ENCODE results near the gene CPB2. TPM values are rescaled to one million over a fixed set of nuclear protein-coding genes. Genes with fewer than 3 reads are reported as not detected.

Gene CPB2
- total and polyA plus RNA-seq, 5 donors from 2014 or later = 0.17 TPM; not detected in 4

GRCh38 chr13:46126056-46126455, 21.2 kb upstream of the CPB2 start:
- peaks cover 32% of the 10 kb centered on the region for H3K36me3 Mint-ChIP-seq
- H3K4me1 Mint-ChIP-seq = peaks cover 21 to 44% (median 37%) of the 10 kb centered on the region in 4 donors
- peaks cover 21% of the 10 kb centered on the region for H3K4me1 ChIP-seq (ENCODE audit: control insufficient read depth, insufficient read depth, low read length, poor library complexity, severe bottlenecking)
- no peaks in the 10 kb centered on the region for H3K27me3 ChIP-seq (ENCODE audit: control insufficient read depth, insufficient read depth, low read length)
- peak overlapping the region; percentile 68 for H3K27ac ChIP-seq (ENCODE audit: insufficient read depth, low read length, poor library complexity, severe bottlenecking)
- peak overlapping the region; percentile 68 to 98 (median 85) for H3K27ac Mint-ChIP-seq
- peaks cover 52% of the 10 kb centered on the region for H3K36me3 ChIP-seq (ENCODE audit: control insufficient read depth, insufficient read depth, low read length)
- no peak for ATAC-seq (ENCODE audit: low read depth in 2 of 2)
- H3K9me3 Mint-ChIP-seq = no peaks in the 10 kb centered on the region
- DNase-seq = no peak
- H3K9me3 ChIP-seq (ENCODE audit: control insufficient read depth in 2 of 2, low read length in 2 of 2) = no peaks in the 10 kb centered on the region
- no peaks in the 10 kb centered on the region for H3K27me3 Mint-ChIP-seq
- H3K4me3 ChIP-seq (ENCODE audit: low read depth, low read length) = no peak overlapping the region
- H3K4me3 Mint-ChIP-seq = peak overlapping the region in 1 of 4 donors; percentile 26

DNA sequence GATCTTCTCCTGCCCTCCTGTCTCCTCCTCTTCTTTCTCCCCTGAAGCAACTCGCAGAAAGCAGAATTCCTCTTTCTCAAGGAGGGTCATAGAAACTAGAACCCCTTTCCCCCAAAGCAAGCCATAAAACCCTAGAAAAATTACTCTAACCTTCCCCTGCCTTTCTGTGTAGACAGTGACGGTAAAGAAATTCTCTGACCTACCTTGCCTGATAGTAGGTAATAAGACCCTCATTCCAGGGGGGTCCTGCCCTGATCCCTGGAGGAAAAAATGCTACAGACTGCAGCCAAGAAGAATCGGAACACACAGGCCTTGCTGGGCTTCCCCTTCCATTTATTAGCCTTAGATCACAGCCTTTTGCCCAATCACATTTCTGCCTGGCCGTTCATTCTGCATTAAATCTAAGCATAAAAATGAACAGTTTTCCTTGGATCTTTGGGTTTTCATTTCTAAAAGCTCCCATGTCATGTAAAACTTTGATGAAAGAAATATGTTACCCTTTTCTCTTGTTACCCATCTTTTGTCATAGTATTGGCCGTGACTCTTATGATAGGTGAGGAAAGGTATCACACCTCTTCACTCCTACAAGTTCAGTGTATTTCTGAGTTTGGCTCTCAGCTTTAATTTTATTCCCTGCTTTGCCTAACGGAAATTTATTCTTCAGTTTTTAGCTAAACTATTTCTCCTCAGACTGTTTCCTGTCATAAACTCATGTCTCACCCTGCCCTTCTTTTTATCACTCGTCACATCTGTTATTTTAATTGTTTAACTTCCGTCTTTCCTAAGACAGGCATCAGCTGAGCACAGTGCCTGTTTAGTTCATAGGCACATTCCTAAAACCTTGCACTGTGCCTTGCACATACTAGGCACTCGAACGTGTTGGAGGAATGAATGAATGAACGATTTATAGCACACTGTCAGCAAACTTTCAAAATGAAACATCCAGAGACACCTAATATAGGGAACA, 20.4 kb upstream of the CPB2 start:
- Mint-ChIP-seq H3K27me3 (no peaks in the 10 kb centered on the region), H3K9me3 (no peaks in the 10 kb centered on the region), H3K27ac (peak overlapping the region; percentile 23 to 98 (median 85)), H3K4me1 (peaks cover 21 to 44% (median 34%) of the 10 kb centered on the region in 4 donors), H3K36me3 (peaks cover 24% of the 10 kb centered on the region), H3K4me3 (peak overlapping the region in 2 of 4 donors; percentile 3 to 57)
- Histone ChIP-seq H3K9me3 (ENCODE audit: control insufficient read depth in 2 of 2, low read length in 2 of 2) (no peaks in the 10 kb centered on the region), H3K4me1 (ENCODE audit: control insufficient read depth, insufficient read depth, low read length, poor library complexity, severe bottlenecking) (peaks cover 21% of the 10 kb centered on the region), H3K27ac (ENCODE audit: insufficient read depth, low read length, poor library complexity, severe bottlenecking) (peak overlapping the region; percentile 68), H3K27me3 (ENCODE audit: control insufficient read depth, insufficient read depth, low read length) (no peaks in the 10 kb centered on the region), H3K36me3 (ENCODE audit: control insufficient read depth, insufficient read depth, low read length) (peaks cover 44% of the 10 kb centered on the region), H3K4me3 (ENCODE audit: low read depth, low read length) (no peak overlapping the region)
- DNase-seq (peak in 1 of 3 donors; percentile 26), ATAC-seq (ENCODE audit: low read depth in 2 of 2) (no peak)

DNA sequence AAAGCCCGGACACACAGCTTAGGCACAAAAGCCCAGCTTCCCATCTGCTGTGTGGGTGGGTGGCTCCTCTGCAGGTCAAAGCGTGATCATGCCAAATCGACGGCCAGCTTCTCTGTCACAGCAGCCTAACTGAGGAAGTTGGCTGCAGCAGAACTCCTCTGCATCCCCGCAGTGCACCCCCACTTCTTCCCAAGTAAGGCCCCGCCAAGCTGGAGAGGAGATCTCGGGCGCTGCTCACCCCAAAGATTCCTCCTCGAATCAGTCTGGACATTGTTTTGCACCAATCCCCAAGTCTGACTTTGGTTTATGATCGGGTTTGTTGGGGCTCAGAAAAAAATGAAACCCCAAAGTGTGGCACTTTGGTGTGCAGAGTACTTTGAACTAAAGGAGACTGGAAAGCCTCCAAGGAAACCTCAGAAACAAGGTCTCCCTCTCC, 19.7 kb upstream of the CPB2 start:
- Histone ChIP-seq H3K36me3 (ENCODE audit: control insufficient read depth, insufficient read depth, low read length) (peaks cover 37% of the 10 kb centered on the region), H3K4me1 (ENCODE audit: control insufficient read depth, insufficient read depth, low read length, poor library complexity, severe bottlenecking) (peaks cover 21% of the 10 kb centered on the region), H3K4me3 (ENCODE audit: low read depth, low read length) (no peak overlapping the region), H3K9me3 (ENCODE audit: control insufficient read depth in 2 of 2, low read length in 2 of 2) (no peaks in the 10 kb centered on the region), H3K27ac (ENCODE audit: insufficient read depth, low read length, poor library complexity, severe bottlenecking) (peak overlapping the region; percentile 68), H3K27me3 (ENCODE audit: control insufficient read depth, insufficient read depth, low read length) (no peaks in the 10 kb centered on the region)
- Mint-ChIP-seq H3K4me1 (peaks cover 21 to 44% (median 34%) of the 10 kb centered on the region in 4 donors), H3K9me3 (no peaks in the 10 kb centered on the region), H3K36me3 (peaks cover 23% of the 10 kb centered on the region), H3K27ac (peak overlapping the region; percentile 23 to 98 (median 85)), H3K27me3 (peaks cover 1% of the 10 kb centered on the region), H3K4me3 (peak overlapping the region in 2 of 4 donors; percentile 3 to 32)
- DNase-seq (peak in 1 of 3 donors; percentile 37), ATAC-seq (ENCODE audit: low read depth in 2 of 2) (no peak)

- peak overlapping the region in 1 of 3 donors; percentile 79 for H3K27ac Mint-ChIP-seq
- DNase-seq = no peak
- Histone ChIP-seq H3K4me3 (ENCODE audit: low read depth, low read length) (no peak overlapping the region), H3K27ac (ENCODE audit: insufficient read depth, low read length, poor library complexity, severe bottlenecking) (no peak overlapping the region), H3K4me1 (ENCODE audit: control insufficient read depth, insufficient read depth, low read length, poor library complexity, severe bottlenecking) (peaks cover 21% of the 10 kb centered on the region), H3K36me3 (ENCODE audit: control insufficient read depth, insufficient read depth, low read length) (peaks cover 18% of the 10 kb centered on the region), H3K27me3 (ENCODE audit: control insufficient read depth, insufficient read depth, low read length) (peaks cover 8% of the 10 kb centered on the region), H3K9me3 (ENCODE audit: control insufficient read depth in 2 of 2, low read length in 2 of 2) (no peaks in the 10 kb centered on the region)
- peaks cover 21% of the 10 kb centered on the region for H3K27me3 Mint-ChIP-seq
- H3K4me1 Mint-ChIP-seq = peaks cover 21 to 42% (median 28%) of the 10 kb centered on the region in 4 donors
- no peak for ATAC-seq (ENCODE audit: low read depth in 2 of 2)
- no peak overlapping the region for H3K4me3 Mint-ChIP-seq
- H3K9me3 Mint-ChIP-seq = no peaks in the 10 kb centered on the region
- peaks cover 10% of the 10 kb centered on the region for H3K36me3 Mint-ChIP-seq
Observed at GRCh38 chr13:46122304-46122703, 17.5 kb upstream of the CPB2 start.

DNA sequence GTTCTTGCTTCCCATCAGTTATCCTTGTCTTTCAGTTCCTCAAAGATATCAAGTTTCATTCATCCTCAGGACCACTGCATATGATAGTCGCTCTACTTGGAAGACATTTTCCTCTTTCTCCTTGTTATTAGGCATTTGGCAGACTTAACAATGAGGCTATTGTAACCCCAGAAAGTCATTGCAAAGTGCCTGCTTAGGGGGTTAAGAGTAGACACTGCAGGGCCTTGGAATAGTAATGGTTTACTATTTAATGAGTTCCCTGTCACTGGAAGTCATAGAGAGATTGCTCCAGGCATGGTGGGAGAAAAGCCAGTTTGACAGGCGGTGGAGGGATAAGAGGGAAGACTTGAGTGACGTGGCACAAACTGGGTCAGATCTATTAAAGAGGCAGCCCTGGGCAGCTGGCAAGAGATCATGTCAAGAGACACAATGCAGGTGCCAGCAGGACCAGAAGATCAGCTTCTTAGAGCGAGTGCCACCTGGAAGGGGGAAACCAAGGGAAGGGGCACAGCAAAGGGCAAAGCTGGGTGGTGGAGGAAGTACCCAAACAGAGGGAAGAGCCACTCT, 16.8 kb upstream of the CPB2 start:
- no peaks in the 10 kb centered on the region for H3K9me3 Mint-ChIP-seq
- no peaks in the 10 kb centered on the region for H3K9me3 ChIP-seq (ENCODE audit: control insufficient read depth in 2 of 2, low read length in 2 of 2)
- no peak overlapping the region for H3K4me3 Mint-ChIP-seq
- peaks cover 25% of the 10 kb centered on the region for H3K27me3 Mint-ChIP-seq
- H3K36me3 ChIP-seq (ENCODE audit: control insufficient read depth, insufficient read depth, low read length) = peaks cover 11% of the 10 kb centered on the region
- H3K27me3 ChIP-seq (ENCODE audit: control insufficient read depth, insufficient read depth, low read length) = peaks cover 8% of the 10 kb centered on the region
- peaks cover 21 to 39% (median 26%) of the 10 kb centered on the region in 4 donors for H3K4me1 Mint-ChIP-seq
- H3K27ac ChIP-seq (ENCODE audit: insufficient read depth, low read length, poor library complexity, severe bottlenecking) = no peak overlapping the region
- ATAC-seq (ENCODE audit: low read depth in 2 of 2) (no peak), DNase-seq (no peak)
- H3K4me1 ChIP-seq (ENCODE audit: control insufficient read depth, insufficient read depth, low read length, poor library complexity, severe bottlenecking) = peaks cover 21% of the 10 kb centered on the region
- peak overlapping the region; percentile 42 to 79 (median 68) for H3K27ac Mint-ChIP-seq
- peaks cover 5% of the 10 kb centered on the region for H3K36me3 Mint-ChIP-seq
- no peak overlapping the region for H3K4me3 ChIP-seq (ENCODE audit: low read depth, low read length)

DNA sequence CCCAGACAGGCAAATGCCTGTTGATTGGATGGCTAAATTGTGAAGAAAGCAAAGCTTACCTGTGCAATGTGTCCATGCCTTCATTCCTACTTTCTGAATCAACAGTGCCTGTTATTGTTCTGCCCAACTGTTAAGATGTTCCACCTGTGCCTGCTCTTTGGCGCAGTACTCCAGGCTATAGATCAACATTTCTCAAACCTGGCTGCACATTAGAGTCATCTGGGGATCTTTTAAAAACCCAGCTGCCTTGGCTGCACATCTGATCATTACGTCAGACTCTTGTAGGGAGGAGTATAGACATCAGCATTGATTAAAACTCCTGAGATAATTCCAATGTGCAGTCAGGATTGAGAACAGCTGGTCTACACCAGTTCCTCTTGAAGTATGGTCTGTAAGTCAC, 16.2 kb upstream of the CPB2 start:
- DNase-seq = no peak
- peaks cover 21 to 33% (median 24%) of the 10 kb centered on the region in 4 donors for H3K4me1 Mint-ChIP-seq

DNA sequence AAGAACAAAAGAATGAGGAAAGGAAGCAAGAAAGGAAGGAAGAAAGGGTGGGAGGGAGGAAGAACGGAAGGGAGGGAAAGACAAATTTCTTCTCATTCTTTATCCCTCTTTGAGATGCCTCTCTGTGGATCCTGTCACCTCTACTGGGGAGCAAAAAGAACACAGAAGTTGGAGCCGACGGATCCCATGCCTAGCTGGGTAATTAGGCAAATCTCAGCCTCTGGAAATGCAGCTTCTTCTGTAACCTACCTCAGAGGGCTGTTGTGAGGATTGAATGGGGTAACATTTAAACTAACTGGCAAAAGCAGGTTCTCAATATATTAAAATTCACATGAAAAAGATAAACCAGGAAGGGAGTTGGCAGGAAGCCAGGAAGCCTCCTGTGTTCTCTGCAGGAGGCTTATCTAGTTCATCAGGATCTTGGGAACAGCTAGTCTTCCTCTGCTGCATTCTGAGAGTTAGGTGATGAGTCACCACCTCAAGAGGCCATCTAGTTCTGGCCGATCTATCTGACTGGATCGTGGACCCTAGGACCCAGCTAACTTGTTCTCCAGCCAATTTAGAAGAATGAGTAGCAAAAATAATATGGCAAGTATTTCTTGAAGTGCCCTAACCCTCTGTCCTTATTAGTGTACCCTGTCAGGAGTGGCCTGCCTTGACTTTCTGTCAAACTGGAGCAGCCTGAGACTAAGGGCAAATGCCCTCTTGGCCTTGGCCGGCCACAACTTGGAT, 15.2 kb upstream of the CPB2 start:
- H3K36me3 Mint-ChIP-seq = no peaks in the 10 kb centered on the region
- no peak overlapping the region for H3K4me3 Mint-ChIP-seq
- ATAC-seq (ENCODE audit: low read depth in 2 of 2) (no peak), DNase-seq (no peak)
- no peaks in the 10 kb centered on the region for H3K9me3 Mint-ChIP-seq
- no peak overlapping the region for H3K4me3 ChIP-seq (ENCODE audit: low read depth, low read length)
- H3K4me1 ChIP-seq (ENCODE audit: control insufficient read depth, insufficient read depth, low read length, poor library complexity, severe bottlenecking) = peaks cover 14% of the 10 kb centered on the region
- no peak overlapping the region for H3K27ac Mint-ChIP-seq
- peaks cover 29% of the 10 kb centered on the region for H3K27me3 Mint-ChIP-seq
- H3K4me1 Mint-ChIP-seq = peaks cover 13 to 23% (median 16%) of the 10 kb centered on the region in 4 donors
- no peaks in the 10 kb centered on the region for H3K36me3 ChIP-seq (ENCODE audit: control insufficient read depth, insufficient read depth, low read length)
- H3K27me3 ChIP-seq (ENCODE audit: control insufficient read depth, insufficient read depth, low read length) = peaks cover 8% of the 10 kb centered on the region
- no peaks in the 10 kb centered on the region for H3K9me3 ChIP-seq (ENCODE audit: control insufficient read depth in 2 of 2, low read length in 2 of 2)
- H3K27ac ChIP-seq (ENCODE audit: insufficient read depth, low read length, poor library complexity, severe bottlenecking) = no peak overlapping the region

More for the DNA sequence above, 16.2 kb upstream of the CPB2 start:
- Histone ChIP-seq H3K4me1 (ENCODE audit: control insufficient read depth, insufficient read depth, low read length, poor library complexity, severe bottlenecking) (peaks cover 21% of the 10 kb centered on the region), H3K27me3 (ENCODE audit: control insufficient read depth, insufficient read depth, low read length) (peaks cover 8% of the 10 kb centered on the region), H3K4me3 (ENCODE audit: low read depth, low read length) (no peak overlapping the region), H3K27ac (ENCODE audit: insufficient read depth, low read length, poor library complexity, severe bottlenecking) (no peak overlapping the region), H3K9me3 (ENCODE audit: control insufficient read depth in 2 of 2, low read length in 2 of 2) (no peaks in the 10 kb centered on the region), H3K36me3 (ENCODE audit: control insufficient read depth, insufficient read depth, low read length) (peaks cover 5% of the 10 kb centered on the region)
- no peak for ATAC-seq (ENCODE audit: low read depth in 2 of 2)
- no peak overlapping the region for H3K4me3 Mint-ChIP-seq
- H3K36me3 Mint-ChIP-seq = no peaks in the 10 kb centered on the region
- no peak overlapping the region for H3K27ac Mint-ChIP-seq
- peaks cover 29% of the 10 kb centered on the region for H3K27me3 Mint-ChIP-seq
- no peaks in the 10 kb centered on the region for H3K9me3 Mint-ChIP-seq

All from CD4-positive, CD25-positive, alpha-beta regulatory T cell (primary cell).